Measurements from ENCODE around the gene EXOC6B. TPM values are rescaled to one million over a fixed set of nuclear protein-coding genes. Genes with fewer than 3 reads are reported as not detected.
"Not testable (repeated sequence)": the region's sequence is repeated elsewhere in the genome, so short reads cannot be mapped to it uniquely, and the experiment has no call there.

EXOC6B gene
- total RNA-seq, 1 donor from 2014 or later = 139 TPM

- H3K36me3 ChIP-seq = no peaks in the 10 kb centered on the region
- H3K4me1 ChIP-seq = peaks cover 8% of the 10 kb centered on the region
- H3K27ac ChIP-seq (replicated peaks) = no peak overlapping the region
- DNase-seq = no peak
- intact Hi-C loops (cut with micrococcal nuclease) = no loop called here
- no peaks in the 10 kb centered on the region for H3K27me3 ChIP-seq (ENCODE audit: low read depth)
- peaks cover 27% of the 10 kb centered on the region for H3K9me3 ChIP-seq (replicated peaks)
- TF ChIP-seq, protein P1, sequence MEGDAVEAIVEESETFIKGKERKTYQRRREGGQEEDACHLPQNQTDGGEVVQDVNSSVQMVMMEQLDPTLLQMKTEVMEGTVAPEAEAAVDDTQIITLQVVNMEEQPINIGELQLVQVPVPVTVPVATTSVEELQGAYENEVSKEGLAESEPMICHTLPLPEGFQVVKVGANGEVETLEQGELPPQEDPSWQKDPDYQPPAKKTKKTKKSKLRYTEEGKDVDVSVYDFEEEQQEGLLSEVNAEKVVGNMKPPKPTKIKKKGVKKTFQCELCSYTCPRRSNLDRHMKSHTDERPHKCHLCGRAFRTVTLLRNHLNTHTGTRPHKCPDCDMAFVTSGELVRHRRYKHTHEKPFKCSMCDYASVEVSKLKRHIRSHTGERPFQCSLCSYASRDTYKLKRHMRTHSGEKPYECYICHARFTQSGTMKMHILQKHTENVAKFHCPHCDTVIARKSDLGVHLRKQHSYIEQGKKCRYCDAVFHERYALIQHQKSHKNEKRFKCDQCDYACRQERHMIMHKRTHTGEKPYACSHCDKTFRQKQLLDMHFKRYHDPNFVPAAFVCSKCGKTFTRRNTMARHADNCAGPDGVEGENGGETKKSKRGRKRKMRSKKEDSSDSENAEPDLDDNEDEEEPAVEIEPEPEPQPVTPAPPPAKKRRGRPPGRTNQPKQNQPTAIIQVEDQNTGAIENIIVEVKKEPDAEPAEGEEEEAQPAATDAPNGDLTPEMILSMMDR (IDR thresholded peaks at IDR 0.05; ENCODE audit: borderline replicate concordance) = no peak
- H3K4me3 ChIP-seq = no peak overlapping the region
Measured at GRCh38 chr2:72661985-72662384, 163.8 kb downstream of the EXOC6B start.

- Histone ChIP-seq H3K36me3 (no peaks in the 10 kb centered on the region), H3K27ac (replicated peaks) (no peak overlapping the region), H3K9me3 (replicated peaks) (peaks cover 18% of the 10 kb centered on the region), H3K4me3 (no peak overlapping the region), H3K27me3 (ENCODE audit: low read depth) (no peaks in the 10 kb centered on the region), H3K4me1 (no peaks in the 10 kb centered on the region)
- intact Hi-C loops (cut with micrococcal nuclease) = no loop called here
- DNase-seq = no peak
- TF ChIP-seq, protein P1 (IDR thresholded peaks at IDR 0.05; ENCODE audit: borderline replicate concordance) = no peak
Measured at GRCh38 chr2:72649810-72650209, 176.0 kb downstream of the EXOC6B start.

DNA sequence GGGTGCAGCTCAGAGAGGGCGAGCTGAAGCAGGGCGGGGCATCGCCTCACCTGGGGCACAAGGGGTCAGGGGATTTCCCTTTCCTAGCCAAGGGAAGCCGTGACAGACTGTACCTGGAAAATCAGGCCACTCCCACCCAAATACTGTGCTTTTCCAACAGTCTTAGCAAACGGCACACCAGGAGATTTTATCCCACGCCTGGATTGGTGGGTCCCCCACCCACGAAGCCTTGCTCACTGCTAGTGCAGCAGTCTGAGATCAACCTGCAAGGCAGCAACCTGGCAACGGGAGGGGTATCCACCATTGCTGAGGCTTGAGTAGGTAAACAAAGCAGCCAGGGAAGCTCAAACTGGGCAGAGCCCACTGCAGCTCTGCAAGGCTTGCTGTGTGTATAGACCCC is 184.6 kb downstream of the EXOC6B start:
- intact Hi-C loops (cut with micrococcal nuclease); H3K27me3 ChIP-seq (ENCODE audit: low read depth); H3K4me3 ChIP-seq; DNase-seq; H3K36me3 ChIP-seq; H3K27ac ChIP-seq (replicated peaks): not testable (repeated sequence)
- H3K9me3 ChIP-seq (replicated peaks) = peaks cover 23% of the 10 kb centered on the region
- peaks cover 15% of the 10 kb centered on the region for H3K4me1 ChIP-seq

DNA sequence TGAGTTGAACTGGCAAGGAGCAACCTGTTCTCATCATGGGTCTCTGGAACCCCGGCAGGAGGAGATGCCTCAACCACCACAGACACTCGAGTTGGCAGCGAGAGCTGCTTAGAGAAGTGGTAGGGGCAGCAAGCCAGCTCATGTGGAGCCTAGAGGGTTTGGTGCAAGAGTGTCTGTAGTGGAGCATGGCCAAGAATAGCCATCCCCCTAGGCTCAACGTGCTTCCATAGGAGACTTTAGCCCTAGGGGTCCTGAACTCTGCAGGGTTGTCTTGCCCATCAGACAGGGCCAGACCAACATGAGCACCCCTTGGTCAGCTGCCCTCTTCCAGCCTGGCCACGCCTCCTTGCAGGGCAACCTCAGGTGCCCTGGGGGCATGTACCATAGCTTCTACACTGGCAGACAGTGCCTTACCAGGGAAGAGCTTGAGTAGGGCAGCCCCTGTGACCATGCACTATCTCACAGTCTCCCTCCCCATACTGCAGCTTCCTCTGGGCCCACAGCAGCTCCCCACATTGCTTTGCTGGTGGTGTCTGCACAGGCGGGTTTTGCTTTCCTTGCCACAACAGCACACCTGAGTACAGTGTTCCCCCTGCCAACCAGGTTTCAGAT is 187.1 kb downstream of the EXOC6B start:
- Histone ChIP-seq H3K4me3 (no peak overlapping the region), H3K27ac (replicated peaks) (no peak overlapping the region), H3K9me3 (replicated peaks) (peaks cover 1% of the 10 kb centered on the region), H3K36me3 (no peaks in the 10 kb centered on the region), H3K27me3 (ENCODE audit: low read depth) (no peaks in the 10 kb centered on the region), H3K4me1 (peaks cover 15% of the 10 kb centered on the region)
- TF ChIP-seq, protein P1 (IDR thresholded peaks at IDR 0.05; ENCODE audit: borderline replicate concordance) = no peak
- intact Hi-C loops (cut with micrococcal nuclease) = no loop called here
- no peak for DNase-seq

DNA sequence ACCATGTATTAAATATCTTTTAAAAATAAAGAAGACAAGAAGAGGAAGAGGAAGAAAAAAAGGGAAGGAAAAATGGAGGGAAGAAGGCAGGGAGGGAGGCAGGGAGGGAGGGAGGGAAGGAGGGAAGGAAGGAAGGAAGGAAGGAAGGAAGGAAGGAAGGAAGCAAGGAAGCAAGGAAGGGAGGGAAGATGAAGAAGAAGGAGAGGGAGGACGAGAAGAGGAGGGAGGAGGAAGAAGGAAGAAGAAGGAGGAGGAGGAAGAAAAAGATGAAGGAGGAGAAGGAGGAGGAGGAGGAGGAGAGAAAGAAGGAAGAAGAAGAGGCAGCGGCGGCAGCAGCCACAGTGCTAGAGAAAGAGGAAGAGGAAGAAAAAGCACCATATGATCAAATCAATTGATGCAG is 189.6 kb downstream of the EXOC6B start:
- no peak for DNase-seq
- peaks cover 15% of the 10 kb centered on the region for H3K4me1 ChIP-seq
- H3K36me3 ChIP-seq = no peaks in the 10 kb centered on the region
- H3K27ac ChIP-seq (replicated peaks) = no peak overlapping the region
- no peak overlapping the region for H3K4me3 ChIP-seq
- no peaks in the 10 kb centered on the region for H3K27me3 ChIP-seq (ENCODE audit: low read depth)
- intact Hi-C loops (cut with micrococcal nuclease) = no loop called here
- TF ChIP-seq, protein P1 (IDR thresholded peaks at IDR 0.05; ENCODE audit: borderline replicate concordance) = no peak
- no peaks in the 10 kb centered on the region for H3K9me3 ChIP-seq (replicated peaks)

- intact Hi-C loops (cut with micrococcal nuclease) = no loop called here
- Histone ChIP-seq H3K27ac (replicated peaks) (no peak overlapping the region), H3K27me3 (ENCODE audit: low read depth) (no peaks in the 10 kb centered on the region), H3K4me1 (peaks cover 49% of the 10 kb centered on the region), H3K9me3 (replicated peaks) (no peaks in the 10 kb centered on the region), H3K36me3 (no peaks in the 10 kb centered on the region), H3K4me3 (no peak overlapping the region)
- no peak for DNase-seq
- TF ChIP-seq, protein P1 (IDR thresholded peaks at IDR 0.05; ENCODE audit: borderline replicate concordance) = no peak
Measured at GRCh38 chr2:72630767-72631166, 195.1 kb downstream of the EXOC6B start.

All from left ventricle myocardium inferior (tissue), 1 donor.